SIG-M5 treated with dmso at 0.1 percent for 504 hours (cell line): ENCODE measurements around the gene NBAS.
"Not testable (repeated sequence)": the region's sequence is repeated elsewhere in the genome, so short reads cannot be mapped to it uniquely, and the experiment has no call there.

ENCODE experiments used
- DNase-seq: peaks from one replicate; lab custom pipeline; 2025; ENCODE audit not compliant: unreplicated experiment; lab: John Stamatoyannopoulos, UW

The NBAS gene

GRCh38 chr2:15238028-15238427, 323.1 kb downstream of the NBAS start:
- peak; percentile 56 for DNase-seq

DNA sequence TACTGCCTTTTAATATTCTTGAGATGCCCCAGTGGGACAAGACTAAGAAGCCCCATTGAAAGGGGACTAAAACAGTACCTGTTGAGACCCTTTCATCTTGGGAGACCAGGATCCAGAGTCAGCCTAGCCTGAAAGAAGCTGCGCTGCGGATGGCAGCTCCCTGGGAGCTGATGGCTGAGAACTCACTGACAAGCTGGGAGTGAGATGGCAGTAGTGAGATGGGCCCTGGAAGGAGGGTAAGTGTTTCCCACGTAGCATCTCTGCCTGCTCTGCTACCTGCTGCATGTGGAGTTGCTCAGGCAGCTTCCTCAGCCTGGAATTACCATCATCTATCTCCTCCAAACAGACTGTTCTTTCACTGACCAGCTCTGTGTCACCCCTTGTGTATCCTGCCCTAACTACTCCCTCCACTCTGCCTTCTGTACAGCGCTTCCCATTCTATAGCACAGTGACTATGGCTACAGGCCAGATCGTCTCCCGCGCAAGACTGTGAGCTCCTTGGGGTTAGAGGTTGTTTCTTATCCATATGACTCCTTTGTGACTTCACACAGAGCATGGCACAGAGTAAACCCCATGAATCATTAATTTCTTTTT, 330.4 kb downstream of the NBAS start:
- no peak for DNase-seq

DNA sequence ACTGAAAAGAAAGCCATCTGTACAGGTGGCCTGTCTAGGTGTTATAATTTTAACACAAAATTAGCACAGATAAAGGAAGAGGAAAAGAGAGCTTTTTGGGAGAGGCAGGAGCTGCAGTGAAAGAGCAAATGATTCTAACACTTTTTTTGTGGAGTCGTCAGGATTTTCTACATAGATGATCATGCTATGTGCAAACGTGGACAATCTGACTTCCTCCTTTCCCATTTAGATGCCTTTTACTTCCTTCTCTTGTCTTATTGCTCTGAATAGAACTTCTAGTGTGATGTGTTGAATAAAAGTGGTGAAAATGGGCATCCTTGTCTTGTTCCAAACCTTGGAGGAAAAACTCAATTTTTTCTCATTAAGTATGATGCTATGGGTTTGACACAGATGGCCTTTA, 334.5 kb downstream of the NBAS start:
- no peak for DNase-seq

DNA sequence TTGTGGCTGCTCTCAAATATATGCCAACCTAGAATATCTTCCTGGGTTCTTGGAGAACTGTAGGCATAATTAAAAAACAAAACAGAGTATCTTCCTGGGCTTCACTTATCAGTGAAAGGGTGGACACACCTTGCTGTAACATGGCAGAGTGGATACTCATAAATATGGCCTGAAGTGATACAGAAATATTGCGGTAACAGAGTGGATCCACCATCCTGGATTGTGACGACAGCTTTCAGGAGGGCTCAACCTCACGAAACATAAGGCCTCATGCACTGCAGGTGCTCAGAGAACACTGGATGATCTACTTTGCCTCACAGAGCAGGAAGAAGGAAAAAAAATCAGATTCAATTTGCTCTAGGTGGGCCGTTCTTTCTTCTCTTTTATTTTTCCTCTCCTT, 336.0 kb downstream of the NBAS start:
- DNase-seq: no peak

- DNase-seq: no peak
These were observed 336.5 kb downstream of the NBAS start for GRCh38 chr2:15224641-15225040.

- no peak for DNase-seq
These were observed 337.2 kb downstream of the NBAS start for GRCh38 chr2:15223887-15224286.

DNA sequence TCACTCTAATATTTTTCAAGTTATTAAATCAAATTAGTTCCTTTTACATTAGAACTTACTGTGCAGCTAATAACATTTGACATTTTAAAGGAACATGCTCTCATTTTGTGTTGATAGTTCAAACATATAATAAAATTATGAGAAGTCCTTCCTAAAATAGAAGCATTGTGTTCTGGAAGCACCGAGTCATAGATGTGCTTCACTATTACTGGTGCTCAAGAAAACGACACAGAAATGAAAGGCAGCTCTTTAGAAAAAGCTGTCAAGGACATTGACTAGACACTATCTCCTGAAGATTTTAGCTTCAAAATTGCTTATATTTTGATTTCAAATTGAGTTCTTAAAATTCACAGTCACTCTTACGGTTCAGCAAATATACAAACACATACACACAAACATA, 338.3 kb downstream of the NBAS start:
- no peak for DNase-seq

- no peak for DNase-seq
These were observed 340.5 kb downstream of the NBAS start for GRCh38 chr2:15220603-15221002.

DNA sequence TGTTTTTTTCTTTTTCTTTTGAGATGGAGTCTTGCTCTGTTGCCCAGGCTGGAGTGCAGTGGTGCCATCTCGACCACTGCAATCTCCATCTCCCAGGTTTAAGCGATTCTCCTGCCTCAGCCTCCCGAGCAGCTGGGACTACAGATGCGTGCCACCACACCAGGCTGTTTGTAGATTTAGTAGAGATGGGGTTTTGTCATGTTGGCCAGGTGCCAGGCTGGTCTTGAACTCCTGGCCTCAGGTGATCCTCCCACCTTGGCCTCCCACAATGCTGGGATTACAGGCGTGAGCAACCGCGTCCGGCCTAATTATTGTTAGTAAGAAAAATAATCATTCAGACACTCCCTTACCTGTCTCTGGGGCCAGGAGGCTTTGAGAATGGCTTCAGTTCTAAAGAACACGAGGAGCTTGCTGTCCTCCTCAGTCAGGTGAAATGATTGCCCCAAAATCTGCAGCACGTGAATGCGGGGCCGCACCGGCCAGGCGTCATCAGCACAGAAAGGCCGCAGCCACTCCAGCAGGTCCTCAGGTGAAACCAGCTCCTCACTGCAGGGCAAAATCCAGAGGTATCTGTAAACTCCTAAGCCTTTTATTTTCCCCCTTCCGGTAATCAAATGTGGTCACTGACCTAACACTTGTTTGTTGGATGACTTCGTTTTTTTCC, 342.6 kb downstream of the NBAS start:
- DNase-seq: no peak

- no peak for DNase-seq
These were observed 348.9 kb downstream of the NBAS start for GRCh38 chr2:15212249-15212648.

DNA sequence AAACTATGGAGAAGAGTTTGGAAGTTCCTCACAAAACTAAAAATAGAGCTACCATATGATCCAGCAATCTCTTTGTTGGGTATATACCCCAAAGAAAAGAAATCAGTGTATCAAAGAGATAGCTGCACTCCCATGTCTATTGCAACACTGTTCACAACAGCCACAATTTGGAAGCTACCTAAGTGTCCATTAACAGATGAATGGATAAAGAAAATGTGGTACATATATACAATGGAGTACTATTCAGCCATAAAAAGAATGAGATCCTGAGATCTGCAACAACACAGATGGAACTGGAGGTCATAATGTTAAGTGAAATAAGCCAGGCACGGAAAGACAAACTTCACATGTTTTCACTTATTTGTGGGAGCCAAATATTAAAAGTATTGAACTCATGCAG, 350.6 kb downstream of the NBAS start:
- DNase-seq: not testable (repeated sequence)

- DNase-seq: no peak
These were observed 354.7 kb downstream of the NBAS start for GRCh38 chr2:15206419-15206818.

DNA sequence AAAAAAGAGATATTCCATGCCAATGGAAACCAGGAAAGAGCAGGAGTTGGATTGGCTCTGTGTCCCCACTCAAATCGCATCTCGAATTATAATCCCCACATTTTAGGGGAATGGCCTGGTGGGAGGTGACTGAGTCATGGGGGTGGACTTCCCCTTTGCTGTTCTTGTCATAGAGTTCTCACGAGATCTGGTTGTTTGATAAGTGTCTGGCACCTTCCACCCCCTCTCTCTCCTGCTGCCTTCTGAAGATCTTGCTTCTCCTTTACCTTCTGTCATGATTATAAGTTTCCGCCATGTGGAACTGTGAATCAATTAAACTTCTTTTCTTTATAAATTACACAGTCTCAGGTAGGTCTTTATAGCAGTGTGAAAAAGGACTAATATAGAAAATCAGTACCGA, 355.6 kb downstream of the NBAS start:
- no peak for DNase-seq

- DNase-seq: no peak
These were observed 360.1 kb downstream of the NBAS start for GRCh38 chr2:15201009-15201408.

GRCh38 chr2:15200581-15200980, 360.6 kb downstream of the NBAS start:
- DNase-seq: no peak

- no peak for DNase-seq
These were observed 363.1 kb downstream of the NBAS start for GRCh38 chr2:15198051-15198450.

GRCh38 chr2:15195813-15196212, 365.3 kb downstream of the NBAS start:
- no peak for DNase-seq

GRCh38 chr2:15191789-15192188, 369.3 kb downstream of the NBAS start:
- DNase-seq: no peak

- no peak for DNase-seq
These were observed 371.9 kb downstream of the NBAS start for GRCh38 chr2:15189216-15189615.

- DNase-seq: no peak
These were observed 373.4 kb downstream of the NBAS start for GRCh38 chr2:15187702-15188101.

- no peak for DNase-seq
These were observed 375.0 kb downstream of the NBAS start for GRCh38 chr2:15186118-15186517.

- no peak for DNase-seq
These were observed 376.6 kb downstream of the NBAS start for GRCh38 chr2:15184491-15184890.

DNA sequence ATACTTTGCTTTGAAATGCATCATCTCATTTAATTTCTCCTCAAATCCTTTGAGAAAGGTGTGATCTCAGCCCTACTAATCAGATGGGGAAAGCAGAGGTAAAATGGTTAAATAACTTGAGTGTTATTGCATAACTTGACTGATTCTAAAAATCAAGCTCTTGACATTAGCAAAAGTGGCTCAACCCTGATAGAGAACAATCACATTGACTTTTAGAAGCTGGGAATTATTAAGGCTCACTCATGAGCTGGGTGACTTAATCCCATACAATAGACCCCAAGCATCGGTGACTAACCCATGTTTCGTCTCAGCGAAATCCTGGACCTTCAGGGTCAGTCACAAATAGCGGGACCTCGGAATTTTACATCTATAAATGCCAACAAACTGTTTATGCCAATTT, 378.9 kb downstream of the NBAS start:
- DNase-seq: no peak
